Endothelial cell (in vitro differentiated cells): Measurements from ENCODE around the gene UPB1. TPM values are rescaled to one million over a fixed set of nuclear protein-coding genes. Genes with fewer than 3 reads are reported as not detected.

ENCODE experiments used
- DNase-seq: peaks from one replicate; pipeline ENCODE4 v3.0.0; 2021; ENCODE audit warnings: low spot score
- H3K27ac Mint-ChIP-seq: one replicate; pipeline ENCODE4 v1.8.0; 2021; ENCODE audit warnings: mixed read lengths, inconsistent platforms; ENCODE audit not compliant: unreplicated experiment
- H3K27me3 Mint-ChIP-seq: one replicate; pipeline ENCODE4 v1.8.0; 2021; ENCODE audit warnings: mild to moderate bottlenecking, moderate library complexity, mixed read lengths, inconsistent platforms; ENCODE audit not compliant: unreplicated experiment
- H3K36me3 Mint-ChIP-seq: one replicate; pipeline ENCODE4 v1.8.0; 2021; ENCODE audit warnings: mild to moderate bottlenecking, low read depth, mixed read lengths, inconsistent platforms; ENCODE audit not compliant: unreplicated experiment
- H3K4me1 Mint-ChIP-seq: one replicate; pipeline ENCODE4 v1.8.0; 2021; ENCODE audit warnings: mild to moderate bottlenecking, mixed read lengths, inconsistent platforms; ENCODE audit not compliant: unreplicated experiment
- H3K4me3 Mint-ChIP-seq: one replicate; pipeline ENCODE4 v1.8.0; 2021; ENCODE audit warnings: mild to moderate bottlenecking, mixed read lengths, inconsistent platforms; ENCODE audit not compliant: unreplicated experiment
- H3K9me3 Mint-ChIP-seq: one replicate; pipeline ENCODE4 v1.8.0; 2021; ENCODE audit warnings: mixed read lengths, inconsistent platforms; ENCODE audit not compliant: unreplicated experiment
- CTCF ChIP-seq: fragments of 200-600 bp; sonication (generic); IDR thresholded peaks from one replicate; pipeline ENCODE4 v1.5.0; 2021; ENCODE audit warnings: antibody characterized with exemption; ENCODE audit not compliant: unreplicated experiment
- total RNA-seq: library from RNA; stranded (reverse); fragmentation: NEBNext Ultra II Directional; extraction: Animal tissue kit (Norgen Biotek cat#: 25700); gene quantifications from one replicate; pipeline ENCODE4 v1.2.1, GENCODE V29; 2021; ENCODE audit not compliant: unreplicated experiment

UPB1 gene
- total RNA-seq, 1 donor from 2014 or later = 0.13 TPM

GRCh38 chr22:24504956-24505736 is 10.0 kb downstream of the UPB1 start:
- Mint-ChIP-seq H3K36me3 (no peaks in the 10 kb centered on the region), H3K4me1 (peaks cover 61% of the 10 kb centered on the region), H3K27me3 (peaks cover 7% of the 10 kb centered on the region), H3K4me3 (no peak overlapping the region), H3K9me3 (no peaks in the 10 kb centered on the region), H3K27ac (no peak overlapping the region)
- DNase-seq = no peak
- TF ChIP-seq CTCF = no peak

- H3K4me1 Mint-ChIP-seq = peaks cover 55% of the 10 kb centered on the region
- H3K4me3 Mint-ChIP-seq = peak overlapping the region; percentile 28
- H3K27ac Mint-ChIP-seq = peak overlapping the region; percentile 75
Observed at GRCh38 chr22:24506802-24507438, 11.8 kb downstream of the UPB1 start.

GRCh38 chr22:24507716-24508115 is 12.6 kb downstream of the UPB1 start:
- H3K4me1 Mint-ChIP-seq = peaks cover 47% of the 10 kb centered on the region
- no peak for TF ChIP-seq CTCF
- H3K36me3 Mint-ChIP-seq = no peaks in the 10 kb centered on the region
- peak overlapping the region; percentile 75 for H3K27ac Mint-ChIP-seq
- no peak overlapping the region for H3K4me3 Mint-ChIP-seq
- DNase-seq = peak; percentile 43
- H3K27me3 Mint-ChIP-seq = peaks cover 5% of the 10 kb centered on the region
- no peaks in the 10 kb centered on the region for H3K9me3 Mint-ChIP-seq

More at GRCh38 chr22:24506802-24507438, 11.8 kb downstream of the UPB1 start:
- no peak for TF ChIP-seq CTCF
- DNase-seq = no peak
- no peaks in the 10 kb centered on the region for H3K9me3 Mint-ChIP-seq
- H3K36me3 Mint-ChIP-seq = no peaks in the 10 kb centered on the region
- H3K27me3 Mint-ChIP-seq = peaks cover 7% of the 10 kb centered on the region

GRCh38 chr22:24510637-24511625 is 15.8 kb downstream of the UPB1 start:
- H3K27me3 Mint-ChIP-seq = peaks cover 2% of the 10 kb centered on the region
- no peak for TF ChIP-seq CTCF
- no peak overlapping the region for H3K27ac Mint-ChIP-seq
- H3K9me3 Mint-ChIP-seq = no peaks in the 10 kb centered on the region
- H3K4me3 Mint-ChIP-seq = no peak overlapping the region
- H3K36me3 Mint-ChIP-seq = no peaks in the 10 kb centered on the region
- DNase-seq = no peak
- peaks cover 32% of the 10 kb centered on the region for H3K4me1 Mint-ChIP-seq
